Measurements from ENCODE around the gene CACNA1I.

The CACNA1I gene

GRCh38 chr22:39674536-39674935 lies 104.0 kb downstream of the CACNA1I start (continued):
- no peak for TF ChIP-seq ZNF777 (tag by site-specific recombination; IDR thresholded peaks at IDR 0.05; ENCODE audit: borderline replicate concordance)
- no peak for TF ChIP-seq WT1 (tag by site-specific recombination; IDR thresholded peaks at IDR 0.05)
- TF ChIP-seq ZNF626 (tag by site-specific recombination; IDR thresholded peaks at IDR 0.05): no peak
- no peak for TF ChIP-seq ZNF76 (tag by site-specific recombination; IDR thresholded peaks at IDR 0.05; ENCODE audit: borderline replicate concordance, low read depth)
- no peak for TF ChIP-seq MEIS1 (CRISPR knock-in tag; IDR thresholded peaks at IDR 0.05; ENCODE audit: borderline replicate concordance)

- H3K4me3 ChIP-seq (ENCODE audit: low read depth, low read length): no peak overlapping the region
- ChIA-PET CTCF (no interaction called here), POLR2A (no interaction called here)
Measured at GRCh38 chr22:39675947-39676346, 105.4 kb downstream of the CACNA1I start.

GRCh38 chr22:39677967-39678366 lies 107.4 kb downstream of the CACNA1I start:
- Histone ChIP-seq H3K27ac (ENCODE audit: extremely low read depth, low read depth, low read length) (no peak overlapping the region), H3K4me3 (ENCODE audit: low read depth, low read length) (no peak overlapping the region), H3K9me3 (ENCODE audit: control insufficient read depth, insufficient read depth, low read depth, low read length) (no peaks in the 10 kb centered on the region), H3K4me1 (ENCODE audit: control insufficient read depth, insufficient read depth, low read length) (no peaks in the 10 kb centered on the region), H3K36me3 (ENCODE audit: control insufficient read depth in 2 of 2, insufficient read depth in 1 of 2, low read length in 2 of 2) (no peaks in the 10 kb centered on the region)
- POLR2A ChIA-PET: no interaction called here
- CTCF ChIA-PET: no interaction called here
- TF ChIP-seq ZNF623 (tag by site-specific recombination; IDR thresholded peaks at IDR 0.05) (no peak), ZBTB44 (tag by site-specific recombination; IDR thresholded peaks at IDR 0.05) (no peak), PATZ1 (tag by site-specific recombination; IDR thresholded peaks at IDR 0.05) (no peak), ZNF16 (tag by site-specific recombination; IDR thresholded peaks at IDR 0.05; ENCODE audit: low read depth) (no peak), ZFP37 (tag by site-specific recombination; IDR thresholded peaks at IDR 0.05) (no peak), ZSCAN16 (tag by site-specific recombination; IDR thresholded peaks at IDR 0.05) (no peak), ZNF280D (tag by site-specific recombination; IDR thresholded peaks at IDR 0.05) (no peak), ATF2 (tag by site-specific recombination; IDR thresholded peaks at IDR 0.05; ENCODE audit: low read depth) (no peak), ZNF398 (tag by site-specific recombination; IDR thresholded peaks at IDR 0.05) (no peak), OVOL3 (tag by site-specific recombination; IDR thresholded peaks at IDR 0.05) (no peak), ZNF311 (tag by site-specific recombination; IDR thresholded peaks at IDR 0.05; ENCODE audit: borderline replicate concordance) (no peak), ZEB2 (tag by site-specific recombination; IDR thresholded peaks at IDR 0.05) (no peak)

More at GRCh38 chr22:39675947-39676346, 105.4 kb downstream of the CACNA1I start:
- Histone ChIP-seq H3K36me3 (ENCODE audit: control insufficient read depth in 2 of 2, insufficient read depth in 1 of 2, low read length in 2 of 2) (no peaks in the 10 kb centered on the region), H3K27ac (ENCODE audit: extremely low read depth, low read depth, low read length) (no peak overlapping the region), H3K4me1 (ENCODE audit: control insufficient read depth, insufficient read depth, low read length) (no peaks in the 10 kb centered on the region), H3K9me3 (ENCODE audit: control insufficient read depth, insufficient read depth, low read depth, low read length) (no peaks in the 10 kb centered on the region)
- TF ChIP-seq YY1 (tag by site-specific recombination; IDR thresholded peaks at IDR 0.05) (no peak), ZNF341 (tag by site-specific recombination; IDR thresholded peaks at IDR 0.05; ENCODE audit: low read depth) (peak; percentile 29; the same call in 1 of the 2 replicates), ZNF362 (tag by site-specific recombination; IDR thresholded peaks at IDR 0.05) (no peak)

All from HEK293 (cell line).